ENCODE results near the gene UNC5C. TPM values are rescaled to one million over a fixed set of nuclear protein-coding genes. Genes with fewer than 3 reads are reported as not detected.

The UNC5C gene
- total RNA-seq, 2 donors from 2014 or later, result 0.13 TPM; not detected in 1

DNA sequence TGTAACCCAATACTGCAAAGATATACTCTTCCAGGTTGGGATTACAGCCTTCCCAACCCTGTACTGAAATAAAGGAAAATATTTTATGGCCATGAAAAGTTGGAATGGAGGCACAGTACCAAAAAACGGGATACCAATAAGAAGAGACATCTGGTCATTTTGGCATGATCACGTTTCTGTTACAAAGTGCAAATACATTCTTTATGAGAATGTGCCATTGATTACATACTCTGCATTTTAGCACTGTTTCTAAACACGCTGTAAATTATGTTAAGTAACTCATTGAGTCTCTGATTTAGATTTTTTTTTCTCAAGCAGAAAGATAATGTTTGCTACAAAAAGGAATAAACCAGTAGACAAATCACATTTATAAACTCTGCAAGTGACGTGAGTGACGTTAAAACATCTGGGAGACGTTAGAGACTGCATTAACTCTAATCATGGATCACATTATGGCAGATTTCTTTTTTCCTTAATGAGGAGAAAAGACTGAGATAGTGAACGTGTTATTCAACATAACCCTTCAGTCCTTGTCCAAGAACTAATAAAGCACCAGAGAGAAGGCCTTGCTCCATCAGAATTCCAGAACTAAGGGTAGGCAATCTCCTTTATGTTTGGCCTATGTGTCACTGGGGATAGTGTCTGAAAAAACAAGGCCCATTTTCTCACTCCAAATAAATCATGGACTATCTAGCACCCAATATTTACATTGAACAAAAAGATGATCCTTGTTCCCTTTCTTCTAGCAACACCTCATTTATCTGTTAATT is 31.0 kb downstream of the UNC5C start:
- no peak for ATAC-seq (replicated peaks)
- no peaks in the 10 kb centered on the region for H3K27me3 Mint-ChIP-seq
- H3K27ac Mint-ChIP-seq, result no peak overlapping the region
- H3K4me1 Mint-ChIP-seq, result no peaks in the 10 kb centered on the region
- no peaks in the 10 kb centered on the region for H3K36me3 Mint-ChIP-seq (ENCODE audit: low read depth)
- H3K9me3 Mint-ChIP-seq, result no peaks in the 10 kb centered on the region
- H3K4me3 Mint-ChIP-seq, result no peak overlapping the region

DNA sequence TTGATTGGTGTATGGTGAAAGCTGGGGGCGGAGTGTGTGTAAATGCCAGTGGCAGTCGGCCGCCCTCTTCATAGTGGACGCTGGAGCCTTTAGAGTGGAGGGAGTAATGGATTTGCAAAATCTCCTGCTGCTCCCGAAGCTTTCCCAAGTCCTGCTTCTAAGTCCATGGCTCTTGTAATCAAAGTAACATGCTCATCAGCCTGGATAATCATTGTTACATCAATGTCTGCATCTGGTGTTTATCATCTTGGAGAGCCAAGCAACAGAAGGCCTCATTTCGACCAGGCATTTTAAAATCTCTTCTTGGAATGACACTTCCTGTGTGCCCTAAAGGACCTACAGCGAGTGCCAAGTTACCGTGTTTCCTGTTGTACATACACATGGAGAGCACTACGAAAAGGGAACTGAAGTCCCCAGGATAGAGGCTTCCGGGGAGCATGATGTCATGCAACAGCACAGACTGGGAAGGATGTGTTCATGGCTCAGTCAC is 32.2 kb downstream of the UNC5C start:
- no peak for ATAC-seq (replicated peaks)

GRCh38 chr4:95515589-95515988 is 33.2 kb downstream of the UNC5C start:
- no peak overlapping the region for H3K4me3 Mint-ChIP-seq
- no peaks in the 10 kb centered on the region for H3K36me3 Mint-ChIP-seq (ENCODE audit: low read depth)
- H3K27ac Mint-ChIP-seq, result no peak overlapping the region
- no peaks in the 10 kb centered on the region for H3K4me1 Mint-ChIP-seq
- H3K9me3 Mint-ChIP-seq, result no peaks in the 10 kb centered on the region
- no peak for ATAC-seq (replicated peaks)
- H3K27me3 Mint-ChIP-seq, result peaks cover 3% of the 10 kb centered on the region

More for the DNA sequence above, 32.2 kb downstream of the UNC5C start:
- H3K27ac Mint-ChIP-seq, result no peak overlapping the region
- H3K4me1 Mint-ChIP-seq, result no peaks in the 10 kb centered on the region
- no peak overlapping the region for H3K4me3 Mint-ChIP-seq
- no peaks in the 10 kb centered on the region for H3K9me3 Mint-ChIP-seq
- H3K27me3 Mint-ChIP-seq, result no peaks in the 10 kb centered on the region
- H3K36me3 Mint-ChIP-seq (ENCODE audit: low read depth), result no peaks in the 10 kb centered on the region

GRCh38 chr4:95513022-95513421 is 35.8 kb downstream of the UNC5C start:
- no peak for ATAC-seq (replicated peaks)
- Mint-ChIP-seq H3K4me3 (no peak overlapping the region), H3K27me3 (peaks cover 3% of the 10 kb centered on the region), H3K27ac (no peak overlapping the region), H3K4me1 (no peaks in the 10 kb centered on the region), H3K9me3 (no peaks in the 10 kb centered on the region), H3K36me3 (ENCODE audit: low read depth) (no peaks in the 10 kb centered on the region)

DNA sequence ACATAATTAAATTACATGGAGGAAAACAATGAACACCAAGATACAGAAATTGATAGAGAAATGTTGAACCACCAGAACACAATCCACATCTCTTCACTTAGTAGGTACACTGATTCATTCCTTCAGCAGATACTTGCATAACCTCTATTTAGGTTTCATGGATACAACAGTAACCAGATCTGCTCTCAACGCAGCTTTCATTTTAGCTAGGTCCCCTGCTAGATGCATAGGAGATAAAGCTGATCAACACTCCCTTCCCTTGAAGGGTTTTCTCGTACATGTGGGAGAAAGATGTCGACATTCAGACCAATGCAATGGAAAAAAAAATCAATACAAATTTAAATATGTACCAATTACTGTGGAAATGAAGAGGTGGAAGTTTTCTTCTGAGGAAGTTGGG is 37.3 kb downstream of the UNC5C start:
- Mint-ChIP-seq H3K27ac (no peak overlapping the region), H3K9me3 (peaks cover 5% of the 10 kb centered on the region), H3K4me3 (no peak overlapping the region), H3K4me1 (peaks cover 6% of the 10 kb centered on the region), H3K27me3 (peaks cover 7% of the 10 kb centered on the region), H3K36me3 (ENCODE audit: low read depth) (no peaks in the 10 kb centered on the region)
- no peak for ATAC-seq (replicated peaks)

- H3K4me1 Mint-ChIP-seq, result peaks cover 6% of the 10 kb centered on the region
- no peak overlapping the region for H3K27ac Mint-ChIP-seq
- H3K9me3 Mint-ChIP-seq, result peaks cover 5% of the 10 kb centered on the region
- H3K27me3 Mint-ChIP-seq, result peaks cover 7% of the 10 kb centered on the region
- no peaks in the 10 kb centered on the region for H3K36me3 Mint-ChIP-seq (ENCODE audit: low read depth)
- H3K4me3 Mint-ChIP-seq, result no peak overlapping the region
- ATAC-seq (replicated peaks), result no peak
Observed at GRCh38 chr4:95510877-95511276, 37.9 kb downstream of the UNC5C start.

GRCh38 chr4:95510145-95510544 is 38.6 kb downstream of the UNC5C start:
- peaks cover 7% of the 10 kb centered on the region for H3K27me3 Mint-ChIP-seq
- peaks cover 5% of the 10 kb centered on the region for H3K9me3 Mint-ChIP-seq
- H3K27ac Mint-ChIP-seq, result no peak overlapping the region
- no peak for ATAC-seq (replicated peaks)
- no peaks in the 10 kb centered on the region for H3K36me3 Mint-ChIP-seq (ENCODE audit: low read depth)
- peaks cover 6% of the 10 kb centered on the region for H3K4me1 Mint-ChIP-seq
- H3K4me3 Mint-ChIP-seq, result no peak overlapping the region

DNA sequence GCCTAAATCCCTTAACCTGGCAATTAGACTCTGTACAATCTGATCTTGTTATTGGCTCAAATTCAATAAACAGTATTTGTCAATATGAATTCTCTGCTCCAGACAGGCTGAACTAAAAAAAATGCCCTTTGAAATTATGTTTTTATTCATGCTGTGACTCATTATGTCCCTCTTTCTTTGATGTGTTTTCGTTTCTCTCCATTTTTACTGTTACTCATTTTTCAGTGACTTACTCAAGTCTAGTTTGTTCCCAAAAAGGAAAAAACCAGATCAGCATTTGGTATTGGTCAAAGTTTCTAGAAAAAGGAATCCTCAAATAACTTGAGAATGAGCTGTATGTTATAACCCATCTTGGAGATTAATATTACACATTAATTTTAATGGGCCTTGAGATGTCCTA is 40.4 kb downstream of the UNC5C start:
- Mint-ChIP-seq H3K4me3 (no peak overlapping the region), H3K4me1 (peaks cover 6% of the 10 kb centered on the region), H3K36me3 (ENCODE audit: low read depth) (no peaks in the 10 kb centered on the region), H3K27me3 (peaks cover 7% of the 10 kb centered on the region), H3K9me3 (peaks cover 5% of the 10 kb centered on the region), H3K27ac (no peak overlapping the region)
- ATAC-seq (replicated peaks), result peak; percentile 81

- Mint-ChIP-seq H3K9me3 (peaks cover 5% of the 10 kb centered on the region), H3K4me1 (peaks cover 6% of the 10 kb centered on the region)
- ATAC-seq (replicated peaks), result peak; percentile 85
Observed at GRCh38 chr4:95507561-95507960, 41.2 kb downstream of the UNC5C start.

GRCh38 chr4:95507147-95507546 is 41.6 kb downstream of the UNC5C start:
- H3K27me3 Mint-ChIP-seq, result peaks cover 7% of the 10 kb centered on the region
- no peaks in the 10 kb centered on the region for H3K36me3 Mint-ChIP-seq (ENCODE audit: low read depth)
- no peak overlapping the region for H3K27ac Mint-ChIP-seq
- peaks cover 5% of the 10 kb centered on the region for H3K9me3 Mint-ChIP-seq
- no peak for ATAC-seq (replicated peaks)
- H3K4me1 Mint-ChIP-seq, result peaks cover 6% of the 10 kb centered on the region
- H3K4me3 Mint-ChIP-seq, result no peak overlapping the region

More at GRCh38 chr4:95507561-95507960, 41.2 kb downstream of the UNC5C start:
- peaks cover 7% of the 10 kb centered on the region for H3K27me3 Mint-ChIP-seq
- H3K36me3 Mint-ChIP-seq (ENCODE audit: low read depth), result no peaks in the 10 kb centered on the region
- H3K27ac Mint-ChIP-seq, result no peak overlapping the region
- H3K4me3 Mint-ChIP-seq, result no peak overlapping the region

- H3K27me3 Mint-ChIP-seq, result peaks cover 7% of the 10 kb centered on the region
- H3K4me1 Mint-ChIP-seq, result peaks cover 6% of the 10 kb centered on the region
- no peak for ATAC-seq (replicated peaks)
- peaks cover 5% of the 10 kb centered on the region for H3K9me3 Mint-ChIP-seq
- no peaks in the 10 kb centered on the region for H3K36me3 Mint-ChIP-seq (ENCODE audit: low read depth)
- H3K27ac Mint-ChIP-seq, result no peak overlapping the region
- no peak overlapping the region for H3K4me3 Mint-ChIP-seq
Observed at GRCh38 chr4:95506264-95506663, 42.5 kb downstream of the UNC5C start.

GRCh38 chr4:95505799-95506198 is 43.0 kb downstream of the UNC5C start:
- no peaks in the 10 kb centered on the region for H3K36me3 Mint-ChIP-seq (ENCODE audit: low read depth)
- no peak overlapping the region for H3K4me3 Mint-ChIP-seq
- no peak overlapping the region for H3K27ac Mint-ChIP-seq
- H3K27me3 Mint-ChIP-seq, result peaks cover 5% of the 10 kb centered on the region
- ATAC-seq (replicated peaks), result no peak
- peaks cover 5% of the 10 kb centered on the region for H3K9me3 Mint-ChIP-seq
- H3K4me1 Mint-ChIP-seq, result peaks cover 6% of the 10 kb centered on the region

DNA sequence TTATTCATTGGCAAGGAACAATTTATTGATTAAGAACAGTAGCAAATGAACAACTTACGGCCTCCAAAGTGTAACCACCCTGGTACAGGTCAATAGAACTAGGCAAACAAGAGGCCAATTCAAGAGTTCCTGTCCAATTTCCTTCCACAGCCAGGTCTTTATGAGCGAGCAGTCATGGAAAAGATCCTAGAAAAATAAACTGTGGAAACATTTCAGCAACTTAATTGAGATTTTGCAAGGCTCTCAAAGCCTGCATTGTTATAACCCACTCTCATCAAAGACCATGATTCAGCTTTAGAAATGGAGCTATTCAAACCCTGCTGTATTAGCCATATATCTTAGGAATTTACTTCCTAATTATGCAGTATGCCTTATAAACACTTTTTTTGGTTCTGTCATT is 43.6 kb downstream of the UNC5C start:
- Mint-ChIP-seq H3K9me3 (peaks cover 5% of the 10 kb centered on the region), H3K4me3 (no peak overlapping the region), H3K36me3 (ENCODE audit: low read depth) (no peaks in the 10 kb centered on the region), H3K4me1 (peaks cover 6% of the 10 kb centered on the region), H3K27ac (no peak overlapping the region), H3K27me3 (peaks cover 4% of the 10 kb centered on the region)
- ATAC-seq (replicated peaks), result no peak

DNA sequence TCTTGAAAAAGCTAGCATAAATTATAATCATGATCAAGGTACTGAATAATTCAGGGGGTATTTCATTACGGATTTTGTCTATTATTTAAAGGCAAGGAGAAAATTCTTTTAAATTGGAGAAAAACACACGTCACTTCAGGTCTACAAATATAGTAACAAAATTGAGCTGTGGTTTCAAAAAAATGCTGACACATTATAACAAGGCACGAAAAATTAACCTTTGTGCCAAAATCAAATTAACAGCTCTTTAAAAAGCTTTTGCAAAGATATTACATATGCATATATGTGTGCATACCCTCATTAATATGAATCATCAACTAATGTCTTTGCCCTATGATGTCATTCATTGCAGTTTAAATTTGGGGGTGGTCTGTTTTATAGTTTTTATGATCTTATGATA is 44.3 kb downstream of the UNC5C start:
- H3K9me3 Mint-ChIP-seq, result peaks cover 5% of the 10 kb centered on the region
- no peak for ATAC-seq (replicated peaks)
- no peak overlapping the region for H3K27ac Mint-ChIP-seq
- H3K27me3 Mint-ChIP-seq, result peaks cover 4% of the 10 kb centered on the region
- H3K36me3 Mint-ChIP-seq (ENCODE audit: low read depth), result no peaks in the 10 kb centered on the region
- peaks cover 6% of the 10 kb centered on the region for H3K4me1 Mint-ChIP-seq
- no peak overlapping the region for H3K4me3 Mint-ChIP-seq

- H3K9me3 Mint-ChIP-seq, result no peaks in the 10 kb centered on the region
- no peaks in the 10 kb centered on the region for H3K36me3 Mint-ChIP-seq (ENCODE audit: low read depth)
- no peak overlapping the region for H3K27ac Mint-ChIP-seq
- no peaks in the 10 kb centered on the region for H3K27me3 Mint-ChIP-seq
- H3K4me3 Mint-ChIP-seq, result no peak overlapping the region
- no peaks in the 10 kb centered on the region for H3K4me1 Mint-ChIP-seq
- ATAC-seq (replicated peaks), result no peak
Observed at GRCh38 chr4:95500361-95500760, 48.4 kb downstream of the UNC5C start.
